Pons (tissue), 1 donor: ENCODE results near the gene THY1.
"Not testable (repeated sequence)": the region's sequence is repeated elsewhere in the genome, so short reads cannot be mapped to it uniquely, and the experiment has no call there.

Experiments used
- DNase-seq: peaks from one replicate; pipeline ENCODE4 v3.0.0-alpha.2; 2016; ENCODE audit warnings: low spot score

THY1 gene

DNA sequence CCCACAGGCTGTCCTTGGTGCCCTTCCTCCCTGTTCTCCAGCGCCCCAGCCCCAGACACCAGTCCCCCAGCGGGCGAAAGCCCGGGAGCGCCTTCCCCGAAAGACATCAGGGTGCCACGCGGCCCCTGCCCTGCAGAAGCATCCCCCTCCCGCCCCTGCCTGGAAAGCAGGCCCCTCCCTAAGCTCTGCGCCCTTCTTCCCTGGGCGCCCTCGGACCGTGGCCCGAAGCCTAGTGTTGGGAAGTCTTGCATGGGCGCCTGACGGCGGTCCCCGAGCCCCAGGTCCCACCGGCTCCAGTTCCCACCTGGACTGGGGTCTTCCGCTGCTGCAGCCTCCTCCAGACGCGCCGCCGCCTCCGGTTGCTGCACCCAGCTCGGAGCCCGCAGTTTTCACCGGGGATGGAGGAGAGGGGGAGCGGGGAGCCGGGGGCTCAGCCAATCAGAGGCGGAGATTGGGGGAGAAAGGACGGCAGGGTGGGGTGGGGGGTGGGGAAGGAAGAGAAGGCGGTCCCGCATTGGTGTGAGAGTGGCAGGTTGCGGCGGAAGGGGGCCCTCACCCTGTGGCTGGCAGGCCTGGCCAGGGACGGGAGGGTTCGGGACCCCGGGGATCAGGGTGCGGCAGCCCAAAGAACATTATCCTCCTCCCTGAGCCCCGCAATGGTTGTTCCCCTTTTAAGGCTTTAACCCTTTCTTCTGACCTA lies at the start of gene THY1:
Gene THY1, minus strand, starts transcription at position 364 of the 700 bp plus-strand sequence. CDS start 2,267 bp downstream, outside the sequence.
- DNase-seq = no peak

DNA sequence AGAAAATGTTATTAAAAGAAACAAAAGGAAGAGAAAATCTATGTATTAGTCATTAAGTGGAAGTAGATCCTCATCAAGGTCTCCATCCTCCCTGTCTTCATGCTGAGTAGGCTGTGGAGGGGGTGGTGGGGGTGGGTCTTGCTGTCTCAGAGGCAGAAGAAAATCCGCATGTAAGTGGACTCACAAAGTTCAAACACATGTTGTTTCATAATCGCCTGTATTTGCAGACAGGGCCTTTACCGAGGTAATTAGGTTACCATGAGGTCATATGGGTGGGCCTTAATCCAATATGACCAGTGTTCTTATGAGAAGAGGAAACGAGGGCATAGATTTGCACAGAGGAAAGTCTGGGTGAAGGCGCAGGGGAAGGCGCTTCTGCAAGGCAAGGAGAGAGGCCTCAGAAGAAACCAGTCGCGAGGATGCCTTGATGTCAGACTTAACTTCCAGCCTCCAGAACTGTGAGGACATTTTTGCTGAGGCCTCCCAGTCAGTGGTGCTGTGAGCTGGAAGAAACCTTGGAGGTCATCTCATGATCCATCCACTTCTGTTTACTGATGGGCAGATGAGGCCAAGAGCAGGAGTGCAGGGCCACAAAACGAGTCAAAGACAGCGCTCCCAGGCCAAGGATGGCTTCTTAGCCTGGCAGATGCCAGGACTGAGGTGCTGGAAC lies 49.3 kb upstream of the THY1 start:
- DNase-seq = no peak

GRCh38 chr11:119471329-119471728 lies 48.4 kb upstream of the THY1 start:
- no peak for DNase-seq

GRCh38 chr11:119470317-119471291 lies 47.6 kb upstream of the THY1 start:
- DNase-seq = no peak

DNA sequence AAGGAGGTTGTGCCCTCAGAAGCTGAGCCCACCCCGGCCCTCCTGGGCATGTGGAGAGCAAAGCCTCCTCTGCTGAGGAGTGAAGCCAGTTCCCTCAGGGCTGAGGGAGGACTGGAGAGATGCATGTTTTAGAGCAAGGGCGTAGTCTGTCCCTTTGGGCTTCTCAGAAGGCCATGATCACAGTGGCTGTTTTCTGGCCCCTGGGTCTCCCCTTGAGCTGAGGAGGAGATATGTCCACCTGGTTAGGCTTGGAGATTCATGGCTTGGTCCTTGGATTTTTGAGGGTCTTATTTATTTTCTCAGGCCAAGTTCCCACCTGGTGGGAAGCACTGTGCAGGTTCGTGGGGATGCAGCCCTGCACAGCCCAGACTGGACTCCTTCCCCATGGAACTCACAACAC lies 46.5 kb upstream of the THY1 start:
- no peak for DNase-seq

- DNase-seq = no peak
These were observed 45.5 kb upstream of the THY1 start for GRCh38 chr11:119468511-119468910.

DNA sequence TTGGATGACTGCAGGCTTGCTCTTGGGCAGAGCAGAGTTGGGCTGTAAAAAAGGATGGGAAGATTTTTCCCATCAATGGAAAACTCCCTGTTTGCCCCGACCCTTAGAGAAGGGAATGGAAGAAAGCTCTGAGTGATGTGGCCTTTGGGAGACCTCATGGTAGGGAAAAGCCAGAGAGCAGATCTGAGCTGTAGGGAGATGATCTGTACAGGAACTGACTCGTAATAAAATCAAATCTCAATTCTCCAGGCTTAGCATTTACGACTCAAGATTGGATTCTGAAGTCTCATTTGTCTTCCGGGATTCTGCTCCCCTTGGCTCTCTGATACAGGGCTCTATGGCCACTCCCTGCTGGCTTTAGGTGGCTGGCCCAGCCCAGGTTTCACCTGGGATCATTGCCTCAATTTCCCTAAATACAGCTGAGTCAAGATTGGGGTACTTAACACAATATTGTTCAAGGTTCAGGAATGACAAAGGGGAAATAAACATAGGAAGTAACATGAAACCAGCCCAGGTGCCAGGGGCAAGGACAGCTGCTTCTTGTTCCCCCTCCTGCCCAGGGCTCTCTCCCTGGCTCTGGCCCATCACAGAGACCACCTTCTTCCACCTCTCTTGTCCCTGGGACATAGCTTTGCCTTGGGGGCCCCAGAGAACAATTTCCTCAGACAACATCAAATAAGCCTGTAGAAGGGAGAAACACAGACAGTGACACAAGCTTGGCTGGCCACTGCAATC lies 38.4 kb upstream of the THY1 start:
- no peak for DNase-seq

DNA sequence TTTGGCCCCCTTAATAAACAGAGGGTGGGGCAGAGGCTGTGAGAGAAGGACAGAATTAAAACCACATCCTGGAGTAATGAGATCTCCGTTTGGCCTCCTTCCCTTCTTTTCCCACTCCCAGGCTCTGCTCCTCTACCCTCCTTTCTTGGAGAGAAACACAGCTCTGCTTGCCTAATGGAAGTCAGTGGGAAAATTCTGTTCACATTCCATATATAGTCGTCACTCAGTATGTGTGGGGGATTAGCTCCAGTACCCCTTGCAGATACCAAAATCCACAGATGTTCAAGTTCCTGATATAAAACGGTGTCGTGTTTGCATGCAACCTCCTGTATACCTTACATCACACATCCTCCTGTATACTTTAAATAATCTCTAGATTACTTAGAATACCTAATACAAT lies 37.6 kb upstream of the THY1 start:
- no peak for DNase-seq

DNA sequence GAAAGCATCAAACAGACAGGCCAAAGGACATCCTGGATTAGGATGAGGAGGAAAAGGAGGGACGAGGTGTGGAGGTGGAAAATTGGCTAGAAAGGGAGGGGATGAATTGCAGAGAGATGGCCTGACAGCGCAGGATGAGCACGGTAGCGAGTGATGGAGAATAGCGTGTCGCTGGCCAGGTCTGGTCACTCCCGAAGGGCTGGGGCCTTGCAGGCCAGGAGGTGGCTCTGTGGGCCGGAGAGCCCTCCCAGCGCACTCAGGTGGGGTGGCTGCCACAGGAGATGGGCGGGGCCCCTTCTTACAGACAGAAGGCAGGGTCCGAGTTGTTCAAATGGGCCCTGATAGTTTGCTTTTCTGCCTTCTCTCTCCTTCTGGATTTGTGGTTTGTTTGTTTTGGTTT lies 37.1 kb upstream of the THY1 start:
- DNase-seq = no peak

GRCh38 chr11:119459293-119459976 lies 36.5 kb upstream of the THY1 start:
- DNase-seq = no peak

DNA sequence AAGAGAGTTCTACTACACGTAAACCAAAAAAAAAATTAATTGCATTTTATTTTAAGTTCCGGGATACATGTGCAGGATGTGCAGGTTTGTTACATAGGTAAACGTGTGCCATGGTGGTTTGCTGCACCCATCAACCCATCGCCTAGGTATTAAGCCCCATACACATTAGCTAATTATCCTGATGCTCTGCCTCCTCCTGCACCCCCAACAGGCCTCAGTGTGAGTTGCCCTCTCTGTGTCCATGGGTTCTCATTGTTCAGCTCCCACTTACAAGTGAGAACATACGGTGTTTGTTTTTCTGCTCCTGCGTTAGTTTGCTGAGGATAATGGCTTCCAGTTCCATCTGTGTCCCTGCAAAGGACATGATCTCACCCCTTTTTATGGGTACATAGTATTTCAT lies 32.7 kb upstream of the THY1 start:
- DNase-seq = not testable (repeated sequence)

- DNase-seq = peak; percentile 44
These were observed 32.3 kb upstream of the THY1 start for GRCh38 chr11:119455241-119455640.

DNA sequence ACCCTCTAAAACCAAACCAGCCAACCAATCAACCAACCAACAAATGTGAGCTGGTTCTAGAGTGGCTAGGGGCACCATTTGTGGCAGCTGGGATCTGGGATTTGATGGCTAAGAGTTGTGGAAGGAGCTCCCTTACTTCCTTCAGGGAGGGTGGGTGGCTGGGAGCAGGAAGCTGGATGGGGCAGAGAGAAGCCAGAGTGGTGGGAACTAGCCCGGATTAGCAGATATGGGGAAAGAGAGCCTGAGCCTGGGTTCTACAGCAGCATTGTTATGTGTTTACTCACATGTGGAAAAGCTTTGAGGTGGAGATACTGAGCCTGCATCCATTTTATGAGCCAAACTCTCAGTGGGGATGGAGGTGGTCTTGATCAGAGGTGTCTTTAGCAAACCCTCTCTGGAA lies 30.9 kb upstream of the THY1 start:
- no peak for DNase-seq

DNA sequence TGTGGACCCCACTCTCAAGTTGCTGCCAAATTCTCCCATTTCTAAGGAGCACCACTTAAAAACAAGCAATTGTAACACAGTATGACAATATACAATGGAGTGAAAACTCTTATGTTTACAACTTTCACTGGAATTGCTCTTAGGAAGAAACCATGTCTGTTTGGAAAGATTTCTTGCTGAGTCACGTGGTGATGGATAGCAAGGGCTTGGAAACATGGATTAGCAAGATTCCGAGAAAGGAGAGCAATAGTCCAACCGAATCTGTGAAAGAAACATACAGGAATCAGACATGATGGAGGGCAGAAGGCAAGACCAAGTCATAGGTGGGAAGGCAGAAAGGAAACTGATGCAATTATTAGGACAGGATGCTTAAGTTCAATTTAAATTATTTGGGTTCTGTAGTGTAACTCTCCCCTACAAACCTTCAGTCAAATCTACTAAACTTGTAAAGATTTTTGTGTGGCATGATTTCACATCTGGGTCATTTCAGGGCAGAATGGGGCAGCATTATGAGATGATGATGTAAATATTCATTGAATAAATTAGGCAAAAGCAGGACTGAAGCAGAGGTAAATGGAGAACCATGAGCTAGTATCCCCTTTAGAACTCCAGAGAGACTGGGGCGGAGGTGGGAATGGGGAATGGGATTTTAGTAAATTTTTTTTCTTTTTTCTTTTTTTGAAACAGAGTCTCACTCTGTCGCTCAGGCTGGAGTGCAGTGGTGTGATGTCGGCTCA lies 27.8 kb upstream of the THY1 start:
- DNase-seq = no peak

- DNase-seq = no peak
These were observed 26.5 kb upstream of the THY1 start for GRCh38 chr11:119449498-119449897.

DNA sequence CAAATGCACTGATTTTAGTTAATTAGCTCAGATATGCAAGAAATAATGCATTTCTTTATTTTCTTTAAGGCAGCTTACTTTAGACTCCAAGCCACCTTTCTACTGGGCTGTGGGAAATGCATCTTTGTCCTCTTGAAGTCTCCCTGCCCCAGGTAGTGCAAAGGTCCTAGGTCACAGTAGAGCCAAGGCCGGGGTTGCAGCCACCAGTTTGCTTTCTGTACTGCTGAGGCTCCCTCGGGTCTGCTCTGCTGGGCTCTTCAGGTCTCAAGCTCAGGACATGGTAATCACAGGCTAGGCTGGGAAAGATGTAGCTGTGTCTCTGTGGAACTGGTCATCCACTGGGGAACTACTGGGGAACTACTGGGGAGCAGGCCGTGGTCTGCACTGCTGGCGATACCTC lies 25.4 kb upstream of the THY1 start:
- no peak for DNase-seq

DNA sequence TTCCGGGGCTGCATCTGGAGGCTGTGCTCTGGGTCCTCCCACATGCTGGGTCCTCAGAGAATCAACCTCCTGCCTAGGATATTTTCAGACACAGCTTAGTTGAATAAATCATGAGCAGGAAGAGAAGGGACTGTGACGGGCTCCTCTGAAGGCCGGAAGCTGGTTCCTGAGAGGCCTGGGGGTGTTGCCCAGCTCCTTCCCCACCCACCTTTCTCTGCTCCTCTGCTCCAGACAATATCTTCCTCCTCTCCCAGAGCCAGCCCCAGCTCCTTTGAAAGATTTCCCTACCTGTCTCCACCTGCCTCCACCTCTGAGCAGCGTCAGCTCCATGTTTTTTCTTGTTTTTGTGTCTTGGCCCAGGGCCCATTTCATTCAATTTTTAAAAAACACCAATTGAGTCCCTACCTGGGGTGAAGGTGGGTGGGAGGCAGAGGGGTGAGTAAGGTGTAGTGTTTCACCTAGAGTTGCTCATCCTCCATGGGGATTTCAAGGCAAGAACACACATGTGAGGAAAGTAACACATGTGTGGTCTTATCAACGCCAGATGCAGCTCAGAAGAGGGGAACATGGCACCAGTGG lies 24.8 kb upstream of the THY1 start:
- DNase-seq = no peak

DNA sequence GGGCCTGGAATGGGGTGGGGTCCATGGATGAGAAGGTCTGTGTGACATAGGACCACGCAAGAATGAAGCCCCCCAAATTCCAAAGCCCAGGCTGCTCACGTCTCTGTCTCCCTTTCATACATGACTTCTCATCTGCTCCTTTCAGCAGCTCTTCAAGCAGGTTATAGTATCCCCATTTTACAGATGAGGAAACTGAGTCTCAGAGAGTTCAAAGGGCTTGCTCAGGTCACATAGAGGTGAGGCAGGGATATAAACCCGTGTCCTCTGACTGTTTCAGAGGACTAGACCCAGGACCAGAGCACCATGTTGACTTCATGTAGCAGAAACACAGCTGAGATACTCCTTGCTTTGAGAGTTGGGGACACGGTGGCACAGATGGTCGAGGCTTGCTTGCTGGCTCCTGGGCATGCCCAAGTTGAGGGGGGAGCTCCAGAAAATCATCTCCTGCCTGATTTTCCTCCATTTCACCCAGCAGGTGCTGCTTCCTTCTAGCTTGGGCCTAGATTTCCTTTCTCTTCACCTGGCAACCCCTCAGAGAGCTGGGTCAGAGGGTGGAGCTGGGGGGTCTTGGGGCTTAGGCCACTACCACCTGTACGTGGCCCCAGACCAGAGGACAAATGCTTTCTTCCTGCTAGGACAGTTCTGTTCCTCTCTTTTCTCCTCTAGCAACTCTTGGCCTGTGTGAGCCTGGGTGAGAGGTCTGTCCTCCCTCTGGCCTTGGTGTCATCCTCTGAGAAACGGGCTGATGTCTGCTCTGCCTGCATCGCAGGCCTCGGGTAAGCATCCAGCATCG lies 24.1 kb upstream of the THY1 start:
- no peak for DNase-seq

- no peak for DNase-seq
These were observed 23.5 kb upstream of the THY1 start for GRCh38 chr11:119446434-119446833.
